BJ (cell line): Measurements from ENCODE around the gene MANSC4. TPM values are rescaled to one million over a fixed set of nuclear protein-coding genes. Genes with fewer than 3 reads are reported as not detected.
A peak's percentile ranks its signal among the peaks of the same experiment; 100 is the strongest.

Experiments used
- CTCF ChIA-PET: fragments of 350-600 bp; formaldehyde crosslinking; extraction: SDS; loops from one replicate; lab custom pipeline; 2021; ENCODE audit warnings: antibody characterized with exemption, inconsistent platforms; lab: Yijun Ruan, JAX
- POLR2A ChIA-PET: fragments of 300-600 bp; sonication (Branson Sonifier 250); formaldehyde crosslinking; extraction: SDS; loops from one replicate; lab custom pipeline; 2021; ENCODE audit warnings: antibody characterized with exemption; lab: Charles Lee
- DNase-seq: peaks from one replicate; pipeline ENCODE4 v3.0.0-alpha.2; 2011; ENCODE audit warnings: low read depth
- H3K27me3 ChIP-seq: 2 replicates; pipeline ENCODE4 v1.6.0; 2011; ENCODE audit warnings: low read length; ENCODE audit not compliant: control insufficient read depth, insufficient read depth
- H3K36me3 ChIP-seq: 2 replicates; pipeline ENCODE4 v1.5.1; 2011; ENCODE audit warnings: low read length; ENCODE audit not compliant: control insufficient read depth, insufficient read depth
- H3K4me3 ChIP-seq: 2 replicates; pipeline ENCODE4 v1.5.1; 2011; ENCODE audit warnings: low read depth, mild to moderate bottlenecking, control low read depth, low read length
- polyA plus RNA-seq: library from polyadenylated mRNA; depleted of rRNA; stranded (reverse); fragments of >200 nt; gene quantifications from 2 replicates; pipeline ENCODE4 v1.2.3, GENCODE V29; 2011
- TF ChIP-seq, protein P1 (sequence below): IDR thresholded peaks from 2 replicates; pipeline ENCODE4 v1.5.1; 2011; ENCODE audit warnings: low read depth, mild to moderate bottlenecking, control low read depth, inconsistent platforms, low read length, moderate library complexity; ENCODE audit not compliant: insufficient read depth

The MANSC4 gene
- polyA plus RNA-seq, 1 experiment, result not detected

DNA sequence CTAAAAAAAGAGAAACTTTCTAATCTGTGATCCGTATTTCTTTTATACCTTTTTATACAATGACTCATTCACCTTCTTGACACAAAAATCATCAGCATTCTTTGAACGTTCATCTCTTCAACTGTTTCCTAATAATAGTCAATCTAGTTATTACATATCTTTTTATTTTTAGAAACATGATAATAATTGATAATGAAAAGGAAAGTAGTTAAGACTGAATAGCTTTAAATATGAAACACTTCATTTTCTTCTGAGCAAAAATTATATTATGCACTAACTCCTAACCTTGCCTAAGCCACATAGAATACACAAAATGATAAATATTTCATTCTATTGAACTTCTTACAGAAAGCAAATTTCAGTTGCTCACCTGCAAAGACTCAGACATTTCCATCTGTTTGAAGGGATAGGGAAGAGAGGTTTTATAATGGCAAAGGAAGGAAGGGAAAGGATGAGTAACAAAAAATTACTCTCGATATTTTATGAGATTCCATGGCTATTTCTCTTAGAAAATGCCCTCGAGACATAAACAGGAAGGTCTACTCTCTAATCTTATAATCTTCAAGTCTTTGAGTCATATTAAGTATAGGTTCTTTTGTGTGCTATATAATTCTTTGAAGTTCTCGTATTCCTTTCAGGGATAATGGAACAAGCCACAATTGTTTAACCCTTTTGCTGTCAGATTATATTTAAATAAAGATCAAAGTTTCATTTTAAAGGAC is 7.5 kb downstream of the MANSC4 start:
- Histone ChIP-seq H3K27me3 (no peaks in the 10 kb centered on the region), H3K36me3 (no peaks in the 10 kb centered on the region), H3K4me3 (no peak overlapping the region)
- POLR2A ChIA-PET, result no interaction called here
- TF ChIP-seq, protein P1, sequence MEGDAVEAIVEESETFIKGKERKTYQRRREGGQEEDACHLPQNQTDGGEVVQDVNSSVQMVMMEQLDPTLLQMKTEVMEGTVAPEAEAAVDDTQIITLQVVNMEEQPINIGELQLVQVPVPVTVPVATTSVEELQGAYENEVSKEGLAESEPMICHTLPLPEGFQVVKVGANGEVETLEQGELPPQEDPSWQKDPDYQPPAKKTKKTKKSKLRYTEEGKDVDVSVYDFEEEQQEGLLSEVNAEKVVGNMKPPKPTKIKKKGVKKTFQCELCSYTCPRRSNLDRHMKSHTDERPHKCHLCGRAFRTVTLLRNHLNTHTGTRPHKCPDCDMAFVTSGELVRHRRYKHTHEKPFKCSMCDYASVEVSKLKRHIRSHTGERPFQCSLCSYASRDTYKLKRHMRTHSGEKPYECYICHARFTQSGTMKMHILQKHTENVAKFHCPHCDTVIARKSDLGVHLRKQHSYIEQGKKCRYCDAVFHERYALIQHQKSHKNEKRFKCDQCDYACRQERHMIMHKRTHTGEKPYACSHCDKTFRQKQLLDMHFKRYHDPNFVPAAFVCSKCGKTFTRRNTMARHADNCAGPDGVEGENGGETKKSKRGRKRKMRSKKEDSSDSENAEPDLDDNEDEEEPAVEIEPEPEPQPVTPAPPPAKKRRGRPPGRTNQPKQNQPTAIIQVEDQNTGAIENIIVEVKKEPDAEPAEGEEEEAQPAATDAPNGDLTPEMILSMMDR, result no peak
- CTCF ChIA-PET, result interaction anchor here (0.6 kb wide), 1 partner anchor 169 kb away, joined by 3 read pairs; no protein-coding TSS in a partner anchor
- peak; percentile 35 for DNase-seq

DNA sequence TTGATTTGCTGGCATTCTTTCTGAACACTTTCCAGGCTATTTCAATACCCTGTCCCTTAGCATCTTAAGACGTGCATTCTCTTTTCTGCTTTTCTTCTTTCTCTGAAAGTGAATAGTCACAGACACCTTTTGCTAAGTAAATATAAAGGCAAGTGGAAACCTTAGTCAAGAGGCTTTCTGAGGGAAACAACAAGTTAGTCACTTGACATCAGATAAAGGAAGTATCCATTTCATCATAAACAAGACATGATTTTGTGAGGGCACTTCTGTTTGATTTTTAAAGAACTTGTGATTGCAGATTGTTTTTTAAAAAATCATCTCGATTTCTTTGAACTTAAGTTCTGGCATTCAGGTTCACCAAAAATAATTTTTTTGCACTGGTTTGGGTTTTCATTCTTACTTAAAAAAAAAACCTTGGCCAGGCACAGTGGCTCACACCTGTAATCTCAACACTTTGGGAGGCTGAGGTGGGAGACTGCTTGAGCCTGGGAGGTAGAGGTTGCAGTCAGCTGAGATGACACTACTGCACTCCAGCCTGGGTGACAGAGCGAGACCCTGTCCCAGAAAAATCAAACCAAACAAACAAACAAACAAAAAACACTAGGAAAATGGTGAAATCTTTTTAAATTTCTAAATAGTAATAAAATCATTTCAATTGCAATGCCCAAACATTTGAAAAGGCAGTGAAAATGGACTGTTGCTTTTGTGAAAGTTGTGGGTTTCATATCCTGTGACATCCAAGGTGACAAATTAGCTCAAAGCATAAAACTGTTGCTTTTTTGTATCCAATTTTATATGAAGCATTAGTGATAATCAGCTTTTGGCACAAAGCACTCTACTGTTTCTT is 8.3 kb downstream of the MANSC4 start:
- ChIA-PET CTCF (interaction anchor here (1.2 kb wide), 1 partner anchor 50 kb away, joined by 4 read pairs; no protein-coding TSS in a partner anchor), POLR2A (no interaction called here)
- no peak overlapping the region for H3K4me3 ChIP-seq
- H3K27me3 ChIP-seq, result no peaks in the 10 kb centered on the region
- no peak for DNase-seq
- TF ChIP-seq, protein P1, result no peak
- H3K36me3 ChIP-seq, result no peaks in the 10 kb centered on the region

DNA sequence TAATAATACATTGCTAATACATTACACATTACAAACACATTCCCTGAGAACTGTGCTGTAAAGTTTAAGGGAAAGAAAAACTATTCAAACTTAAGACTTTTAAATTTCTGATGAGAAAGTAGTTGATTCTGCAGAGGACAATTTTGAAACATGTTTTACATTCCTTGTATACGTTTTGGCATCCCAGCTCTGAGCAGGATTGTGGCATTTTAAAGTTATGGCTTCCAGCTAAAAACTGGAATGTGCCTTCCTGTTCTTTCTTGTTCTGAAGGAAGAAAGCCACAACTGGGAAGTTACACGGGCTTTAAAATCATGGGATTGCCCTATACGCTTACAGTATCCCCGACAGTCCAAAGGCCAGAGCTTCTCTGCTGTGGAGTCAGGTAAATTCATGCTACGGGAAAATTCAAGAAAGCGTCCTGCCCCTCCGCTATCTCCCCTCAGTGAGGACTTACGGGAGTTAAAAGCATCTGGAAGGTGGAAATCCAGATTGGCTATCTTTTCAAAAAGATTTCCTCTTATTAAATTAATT is 10.8 kb downstream of the MANSC4 start:
- no peaks in the 10 kb centered on the region for H3K27me3 ChIP-seq
- POLR2A ChIA-PET, result no interaction called here
- no peak for DNase-seq
- no peak overlapping the region for H3K4me3 ChIP-seq
- H3K36me3 ChIP-seq, result no peaks in the 10 kb centered on the region
- CTCF ChIA-PET, result interaction anchor here (0.6 to 1.6 kb wide), 4 partner anchors 13 to 464 kb away, joined by 3 to 8 read pairs (median 4); no protein-coding TSS in a partner anchor
- TF ChIP-seq, protein P1, result no peak

DNA sequence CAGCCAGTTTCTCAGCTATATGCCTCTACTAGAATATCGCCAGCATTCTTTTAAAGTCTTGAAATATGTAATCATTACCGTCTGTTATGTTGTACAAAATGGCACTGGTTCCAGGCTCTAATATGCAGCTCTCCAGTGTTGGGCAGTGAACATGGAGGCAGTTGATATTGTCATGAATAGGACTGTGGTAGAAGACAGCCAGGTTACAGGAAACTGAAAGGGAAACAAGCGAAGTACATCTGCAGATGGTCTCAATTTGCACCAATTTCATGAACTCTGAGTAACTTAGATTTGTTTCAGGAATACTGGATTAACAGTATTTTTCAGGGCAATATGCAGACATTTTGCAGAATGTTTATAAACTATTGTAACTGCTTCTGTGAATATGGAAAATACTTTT is 13.4 kb downstream of the MANSC4 start:
- TF ChIP-seq, protein P1, result no peak
- POLR2A ChIA-PET, result no interaction called here
- CTCF ChIA-PET, result interaction anchor here (1.3 to 1.5 kb wide), 2 partner anchors 55 kb away, joined by 3 read pairs; no protein-coding TSS in a partner anchor

DNA sequence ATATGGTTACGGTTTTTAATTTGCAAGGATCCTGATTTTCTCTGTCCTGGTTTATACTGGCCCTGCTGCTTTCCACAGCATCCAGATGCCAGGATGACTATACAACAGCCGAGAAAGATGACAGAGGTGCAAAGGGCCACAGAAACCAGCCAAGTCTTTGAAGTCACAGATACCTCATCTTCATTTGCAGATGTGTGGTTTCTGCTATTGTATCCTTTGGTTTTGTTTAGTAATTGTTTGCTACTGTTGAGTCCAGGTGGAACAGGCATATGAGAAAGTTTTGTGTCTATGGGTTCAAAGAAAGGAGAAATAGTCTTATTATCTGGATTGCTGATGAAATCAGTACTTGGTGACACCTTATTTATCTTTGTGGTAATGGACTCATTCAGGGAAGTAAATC is 17.3 kb downstream of the MANSC4 start:
- no peak overlapping the region for H3K4me3 ChIP-seq
- no peak for DNase-seq
- POLR2A ChIA-PET, result no interaction called here
- no peaks in the 10 kb centered on the region for H3K36me3 ChIP-seq
- CTCF ChIA-PET, result no interaction called here
- no peaks in the 10 kb centered on the region for H3K27me3 ChIP-seq
- TF ChIP-seq, protein P1, result no peak

More for the DNA sequence above, 13.4 kb downstream of the MANSC4 start:
- Histone ChIP-seq H3K4me3 (no peak overlapping the region), H3K36me3 (no peaks in the 10 kb centered on the region), H3K27me3 (no peaks in the 10 kb centered on the region)
- DNase-seq, result no peak
